ENCODE measurements around the gene TPBGL. TPM values are rescaled to one million over a fixed set of nuclear protein-coding genes. Genes with fewer than 3 reads are reported as not detected.

TPBGL gene
- total RNA-seq, 1 donor from 2014 or later: not detected

- Histone ChIP-seq H3K36me3 (no peaks in the 10 kb centered on the region), H3K27me3 (no peaks in the 10 kb centered on the region)
- intact Hi-C loops (cut with DNase I): loop anchor here (10.0 kb wide), 1 partner anchor 238 kb away; the partner anchor contains the start of gene GDPD5
Measured at GRCh38 chr11:75286826-75287465, 46.4 kb downstream of the TPBGL start.

GRCh38 chr11:75287579-75287978 is 47.0 kb downstream of the TPBGL start:
- intact Hi-C loops (cut with DNase I): loop anchor here (10.0 kb wide), 1 partner anchor 237 kb away; the partner anchor contains the start of gene GDPD5
- no peak overlapping the region for H3K27ac ChIP-seq
- H3K4me3 ChIP-seq: no peak overlapping the region
- H3K27me3 ChIP-seq: no peaks in the 10 kb centered on the region
- no peaks in the 10 kb centered on the region for H3K9me3 ChIP-seq
- no peaks in the 10 kb centered on the region for H3K4me1 ChIP-seq
- no peak for TF ChIP-seq CTCF (IDR thresholded peaks at IDR 0.05)
- H3K36me3 ChIP-seq: no peaks in the 10 kb centered on the region
- no peak for DNase-seq (ENCODE audit: low spot score in 2 of 2)

More at GRCh38 chr11:75286826-75287465, 46.4 kb downstream of the TPBGL start:
- no peak for TF ChIP-seq CTCF (IDR thresholded peaks at IDR 0.05)
- Histone ChIP-seq H3K4me3 (no peak overlapping the region), H3K27ac (no peak overlapping the region), H3K9me3 (no peaks in the 10 kb centered on the region), H3K4me1 (no peaks in the 10 kb centered on the region)
- DNase-seq (ENCODE audit: low spot score in 2 of 2): no peak

GRCh38 chr11:75289511-75289760 is 48.9 kb downstream of the TPBGL start:
- Histone ChIP-seq H3K4me3 (no peak overlapping the region), H3K4me1 (no peaks in the 10 kb centered on the region), H3K27me3 (no peaks in the 10 kb centered on the region), H3K27ac (no peak overlapping the region), H3K9me3 (no peaks in the 10 kb centered on the region), H3K36me3 (no peaks in the 10 kb centered on the region)
- no peak for DNase-seq (ENCODE audit: low spot score in 2 of 2)
- intact Hi-C loops (cut with DNase I): loop anchor here (10.0 kb wide), 1 partner anchor 235 kb away; the partner anchor contains the start of gene GDPD5
- TF ChIP-seq CTCF (IDR thresholded peaks at IDR 0.05): no peak

- Histone ChIP-seq H3K27me3 (no peaks in the 10 kb centered on the region), H3K27ac (no peak overlapping the region), H3K4me3 (no peak overlapping the region), H3K4me1 (no peaks in the 10 kb centered on the region), H3K9me3 (no peaks in the 10 kb centered on the region), H3K36me3 (no peaks in the 10 kb centered on the region)
- intact Hi-C loops (cut with DNase I): loop anchor here (10.0 kb wide), 1 partner anchor 235 kb away; the partner anchor contains the start of gene GDPD5
- TF ChIP-seq CTCF (IDR thresholded peaks at IDR 0.05): no peak
- DNase-seq (ENCODE audit: low spot score in 2 of 2): no peak
Measured at GRCh38 chr11:75289919-75290318, 49.3 kb downstream of the TPBGL start.

GRCh38 chr11:75291741-75292140 is 51.2 kb downstream of the TPBGL start:
- TF ChIP-seq CTCF (IDR thresholded peaks at IDR 0.05): no peak

GRCh38 chr11:75292943-75293342 is 52.4 kb downstream of the TPBGL start:
- Histone ChIP-seq H3K4me3 (no peak overlapping the region), H3K27ac (no peak overlapping the region), H3K27me3 (no peaks in the 10 kb centered on the region), H3K36me3 (no peaks in the 10 kb centered on the region), H3K4me1 (no peaks in the 10 kb centered on the region), H3K9me3 (no peaks in the 10 kb centered on the region)
- intact Hi-C loops (cut with DNase I): no loop called here
- DNase-seq (ENCODE audit: low spot score in 2 of 2): no peak
- TF ChIP-seq CTCF (IDR thresholded peaks at IDR 0.05): no peak

More at GRCh38 chr11:75291741-75292140, 51.2 kb downstream of the TPBGL start:
- no peaks in the 10 kb centered on the region for H3K4me1 ChIP-seq
- no peak for DNase-seq (ENCODE audit: low spot score in 2 of 2)
- no peak overlapping the region for H3K27ac ChIP-seq
- no peak overlapping the region for H3K4me3 ChIP-seq
- no peaks in the 10 kb centered on the region for H3K36me3 ChIP-seq
- no peaks in the 10 kb centered on the region for H3K27me3 ChIP-seq
- intact Hi-C loops (cut with DNase I): no loop called here
- no peaks in the 10 kb centered on the region for H3K9me3 ChIP-seq
